CD14-positive monocyte (primary cell): ENCODE measurements around the gene RGS5. TPM values are rescaled to one million over a fixed set of nuclear protein-coding genes. Genes with fewer than 3 reads are reported as not detected.

Experiments
- DNase-seq, 3 donors: peaks; one replicate each; pipeline ENCODE4 v3.0.0-alpha.2; 2011 to 2022
- H2AFZ ChIP-seq: 2 replicates; pipeline ENCODE4 v1.6.0; 2012; ENCODE audit warnings: mild to moderate bottlenecking, low read depth, low read length, inconsistent platforms; ENCODE audit not compliant: insufficient read depth, poor library complexity, severe bottlenecking
- H3K27ac ChIP-seq, 2 donors: 1 replicate in 1 of 2; 2 replicates in 1 of 2; pipeline ENCODE4 v1.5.1; 2012 to 2013; ENCODE audit warnings: low read length in 2 of 2, control low read depth in 1 of 2, inconsistent platforms in 1 of 2, low read depth in 1 of 2, mild to moderate bottlenecking in 1 of 2
- H3K27me3 ChIP-seq, 2 donors: one replicate each; pipeline versions ENCODE4 v1.6.0 to v1.6.1; 2011 to 2013; ENCODE audit warnings: low read length in 2 of 2; ENCODE audit not compliant: control insufficient read depth in 2 of 2, insufficient read depth in 2 of 2
- H3K36me3 ChIP-seq, 2 donors: replicated peaks in 1 of 2; 1 replicate in 1 of 2; 2 replicates in 1 of 2; pipeline versions ENCODE4 v1.5.1 to v1.6.1; 2012 to 2013; ENCODE audit warnings: low read length in 2 of 2, control low read depth in 1 of 2, inconsistent platforms in 1 of 2, mild to moderate bottlenecking in 1 of 2; ENCODE audit not compliant: insufficient read depth in 2 of 2, control insufficient read depth in 1 of 2
- H3K4me1 ChIP-seq, 2 donors: 1 replicate in 1 of 2; 2 replicates in 1 of 2; pipeline versions ENCODE4 v1.5.1 to v1.6.1; 2012 to 2013; ENCODE audit warnings: low read length in 2 of 2, control low read depth in 1 of 2, inconsistent platforms in 1 of 2, mild to moderate bottlenecking in 1 of 2, moderate library complexity in 1 of 2; ENCODE audit not compliant: insufficient read depth in 2 of 2, control insufficient read depth in 1 of 2
- H3K4me2 ChIP-seq: replicated peaks from 2 replicates; pipeline ENCODE3; 2012; ENCODE audit warnings: low read length, moderate library complexity, mild to moderate bottlenecking; ENCODE audit not compliant: poor library complexity, severe bottlenecking; ENCODE audit errors: extremely low read depth
- H3K4me3 ChIP-seq, 3 experiments: fragments of 200-600 bp in 1 of 3; sonication (generic) in 1 of 3; replicated peaks in 1 of 3; 1 replicate in 2 of 3; 2 replicates in 1 of 3; pipeline ENCODE4 v1.5.1; 2011 to 2013; ENCODE audit warnings: low read length in 3 of 3, mild to moderate bottlenecking in 3 of 3, control low read depth in 2 of 3, low read depth in 2 of 3, inconsistent platforms in 1 of 3, moderate library complexity in 1 of 3
- H3K79me2 ChIP-seq: 2 replicates; pipeline ENCODE4 v1.6.0; 2012; ENCODE audit warnings: mild to moderate bottlenecking, control low read depth, inconsistent platforms, low read length, moderate library complexity; ENCODE audit not compliant: insufficient read depth
- H3K9ac ChIP-seq: 2 replicates; pipeline ENCODE4 v1.6.0; 2017; ENCODE audit warnings: low read length, mild to moderate bottlenecking; ENCODE audit not compliant: insufficient read depth, poor library complexity, severe bottlenecking
- H3K9me3 ChIP-seq, 2 donors: replicated peaks in 1 of 2; 1 replicate in 1 of 2; 2 replicates in 1 of 2; pipeline versions ENCODE4 v1.5.1 to v1.6.1; 2012 to 2013; ENCODE audit warnings: low read length in 2 of 2, control low read depth in 1 of 2; ENCODE audit not compliant: control insufficient read depth in 1 of 2, insufficient read depth in 1 of 2
- H4K20me1 ChIP-seq: 2 replicates; pipeline ENCODE4 v1.6.0; 2012; ENCODE audit warnings: mild to moderate bottlenecking, low read length, control low read depth, moderate library complexity; ENCODE audit not compliant: insufficient read depth
- H3K27ac Mint-ChIP-seq, 7 donors: one replicate each; pipeline ENCODE4 v1.8.0; 2020; ENCODE audit warnings: mild to moderate bottlenecking in 7 of 7, mixed read lengths in 7 of 7, moderate library complexity in 6 of 7, inconsistent platforms in 2 of 7
- H3K27me3 Mint-ChIP-seq, 3 donors: one replicate each; pipeline ENCODE4 v1.8.0; 2021 to 2022; ENCODE audit warnings: low read depth in 3 of 3, mild to moderate bottlenecking in 3 of 3, mixed read lengths in 3 of 3, moderate library complexity in 3 of 3, inconsistent platforms in 1 of 3
- H3K36me3 Mint-ChIP-seq, 2 donors: one replicate each; pipeline ENCODE4 v1.8.0; 2020; ENCODE audit warnings: mixed read lengths in 2 of 2, inconsistent platforms in 1 of 2, mild to moderate bottlenecking in 1 of 2
- H3K4me1 Mint-ChIP-seq: one replicate; pipeline ENCODE4 v1.8.0; 2020; ENCODE audit warnings: mild to moderate bottlenecking, mixed read lengths
- H3K4me3 Mint-ChIP-seq, 2 donors: one replicate each; pipeline ENCODE4 v1.8.0; 2020; ENCODE audit warnings: mild to moderate bottlenecking in 2 of 2, mixed read lengths in 2 of 2, moderate library complexity in 1 of 2
- H3K9me3 Mint-ChIP-seq, 7 donors: one replicate each; pipeline ENCODE4 v1.8.0; 2020 to 2022; ENCODE audit warnings: mixed read lengths in 7 of 7, mild to moderate bottlenecking in 6 of 7, moderate library complexity in 6 of 7, inconsistent platforms in 2 of 7
- CTCF ChIP-seq: fragments of 200-600 bp; IDR thresholded peaks from one replicate; pipeline ENCODE4 v1.8.0; 2022; ENCODE audit warnings: antibody characterized with exemption, mild to moderate bottlenecking
- WGBS: methylation state at CpG from one replicate; pipeline ENCODE4 v1.1.5; 2013; ENCODE audit warnings: missing lambda C conversion rate; ENCODE audit not compliant: insufficient coverage; 5-methylcytosine and 5-hydroxymethylcytosine counted together
- intact Hi-C, 2 donors: fragments of 100-400 bp; cut with micrococcal nuclease; formaldehyde crosslinking; loops; one replicate each; pipeline versions ENCODE4 v1.15.0 to v1.15.1; 2023
- polyA plus RNA-seq, 3 donors: library from polyadenylated mRNA; depleted of rRNA in 1 of 3; unstranded in 2 of 3; stranded (reverse) in 1 of 3; fragments of 300-500 nt in 2 of 3; fragments of >200 nt in 1 of 3; fragmentation: Illumina TruSeq in 2 of 3; gene quantifications; 1 replicate in 2 of 3; 2 replicates in 1 of 3; pipeline ENCODE4 v1.2.3, GENCODE V29; 2012 to 2021

Gene RGS5
- polyA plus RNA-seq, 3 donors, result 0.93 TPM; not detected in 2

- no peak for TF ChIP-seq CTCF
- no peaks in the 10 kb centered on the region for H3K36me3 ChIP-seq
- Mint-ChIP-seq H3K27ac (no peak overlapping the region), H3K36me3 (no peaks in the 10 kb centered on the region), H3K4me3 (no peak overlapping the region), H3K4me1 (no peaks in the 10 kb centered on the region), H3K9me3 (peaks cover 2 to 15% (median 3%) of the 10 kb centered on the region in 7 donors), H3K27me3 (peaks cover 0 to 2% (median 0%) of the 10 kb centered on the region in 3 donors)
- H3K27me3 ChIP-seq, result no peaks in the 10 kb centered on the region
- H3K9me3 ChIP-seq, result peaks cover 7 to 9% of the 10 kb centered on the region in 2 donors
- H2AFZ ChIP-seq, result no peak overlapping the region
- WGBS, result no CpG with 5 or more reads among the region's 5 CpGs
- no peak overlapping the region for H3K9ac ChIP-seq
- no peaks in the 10 kb centered on the region for H3K4me1 ChIP-seq
- no peak overlapping the region for H3K4me3 ChIP-seq
- H3K4me2 ChIP-seq, result no peak overlapping the region
- H4K20me1 ChIP-seq, result no peaks in the 10 kb centered on the region
- no peak overlapping the region for H3K27ac ChIP-seq
- H3K79me2 ChIP-seq, result no peaks in the 10 kb centered on the region
- intact Hi-C loops, result no loop called here
- no peak for DNase-seq
Observed at GRCh38 chr1:163107655-163108054, 95.1 kb downstream of the RGS5 start.

GRCh38 chr1:163106364-163106987 is 96.2 kb downstream of the RGS5 start:
- no peaks in the 10 kb centered on the region for H3K4me1 Mint-ChIP-seq
- no peak for TF ChIP-seq CTCF
- Histone ChIP-seq H3K36me3 (no peaks in the 10 kb centered on the region), H3K27me3 (no peaks in the 10 kb centered on the region), H3K27ac (no peak overlapping the region), H3K9me3 (peaks cover 7 to 9% of the 10 kb centered on the region in 2 donors), H3K4me2 (no peak overlapping the region), H3K9ac (no peak overlapping the region), H3K79me2 (no peaks in the 10 kb centered on the region), H3K4me3 (no peak overlapping the region), H4K20me1 (no peaks in the 10 kb centered on the region), H3K4me1 (no peaks in the 10 kb centered on the region), H2AFZ (no peak overlapping the region)
- no peaks in the 10 kb centered on the region for H3K36me3 Mint-ChIP-seq
- no peak overlapping the region for H3K27ac Mint-ChIP-seq
- H3K27me3 Mint-ChIP-seq, result peaks cover 0 to 2% (median 0%) of the 10 kb centered on the region in 3 donors
- H3K4me3 Mint-ChIP-seq, result no peak overlapping the region
- H3K9me3 Mint-ChIP-seq, result peaks cover 2 to 15% (median 3%) of the 10 kb centered on the region in 7 donors
- WGBS, result 100% methylated on average over 1 of the region's 2 CpGs
- intact Hi-C loops, result no loop called here
- no peak for DNase-seq
